Liver (tissue), 9 donors: ENCODE measurements around the gene AP5B1. TPM values are rescaled to one million over a fixed set of nuclear protein-coding genes. Genes with fewer than 3 reads are reported as not detected.
A peak's percentile ranks its signal among the peaks of the same experiment; 100 is the strongest.

Source experiments
- DNase-seq: peaks from one replicate; pipeline ENCODE4 v3.0.0-alpha.2; 2017; ENCODE audit warnings: low spot score
- H3K27ac ChIP-seq, 2 donors: one replicate each; pipeline ENCODE4 v1.7.0; 2013; ENCODE audit warnings: inconsistent platforms in 2 of 2, low read length in 2 of 2, control low read depth in 1 of 2, low read depth in 1 of 2, mild to moderate bottlenecking in 1 of 2
- H3K27me3 ChIP-seq, 4 donors: one replicate each; pipeline versions ENCODE4 v1.6.1 to v1.7.0; 2013; ENCODE audit warnings: low read length in 3 of 4, inconsistent platforms in 1 of 4, mild to moderate bottlenecking in 1 of 4, moderate library complexity in 1 of 4; ENCODE audit not compliant: control insufficient read depth in 4 of 4, insufficient read depth in 4 of 4
- H3K36me3 ChIP-seq, 4 donors: one replicate each; pipeline versions ENCODE4 v1.6.1 to v1.7.0; 2013; ENCODE audit warnings: low read length in 3 of 4, mild to moderate bottlenecking in 3 of 4, low read depth in 1 of 4, moderate library complexity in 1 of 4; ENCODE audit not compliant: control insufficient read depth in 4 of 4, insufficient read depth in 3 of 4
- H3K4me1 ChIP-seq, 4 donors: one replicate each; pipeline versions ENCODE4 v1.6.1 to v1.7.0; 2013; ENCODE audit warnings: low read length in 3 of 4, mild to moderate bottlenecking in 3 of 4, moderate library complexity in 1 of 4; ENCODE audit not compliant: control insufficient read depth in 4 of 4, insufficient read depth in 4 of 4
- H3K4me3 ChIP-seq, 3 donors: one replicate each; pipeline versions ENCODE4 v1.6.1 to v1.7.0; 2013; ENCODE audit warnings: low read length in 3 of 3, control low read depth in 1 of 3, low read depth in 1 of 3, mild to moderate bottlenecking in 1 of 3
- H3K9ac ChIP-seq, 2 donors: one replicate each; pipeline ENCODE4 v1.7.0; 2013; ENCODE audit warnings: low read length in 2 of 2, mild to moderate bottlenecking in 2 of 2, moderate library complexity in 2 of 2, control low read depth in 1 of 2, low read depth in 1 of 2
- H3K9me3 ChIP-seq, 4 donors: one replicate each; pipeline versions ENCODE4 v1.6.1 to v1.7.0; 2013; ENCODE audit warnings: low read length in 3 of 4; ENCODE audit not compliant: control insufficient read depth in 4 of 4
- FOXA1 ChIP-seq: IDR thresholded peaks from 2 replicates; pipeline ENCODE4 v1.6.1; 2016; ENCODE audit warnings: antibody characterized with exemption
- HNF4G ChIP-seq: IDR thresholded peaks from 2 replicates; pipeline ENCODE4 v1.6.1; 2016; ENCODE audit warnings: antibody characterized with exemption
- JUND ChIP-seq, 2 donors: IDR thresholded peaks; 2 replicates each; pipeline ENCODE4 v1.6.1; 2016; ENCODE audit warnings: antibody characterized with exemption in 2 of 2
- RAD21 ChIP-seq, 2 donors: IDR thresholded peaks; 2 replicates each; pipeline ENCODE4 v1.6.1; 2016; ENCODE audit warnings: antibody characterized with exemption in 2 of 2, mild to moderate bottlenecking in 2 of 2
- TAF1 ChIP-seq: conservative IDR thresholded peaks from 2 replicates; pipeline ENCODE4 v1.6.1; 2016; ENCODE audit warnings: antibody characterized with exemption, mild to moderate bottlenecking
- YY1 ChIP-seq: IDR thresholded peaks from 2 replicates; pipeline ENCODE4 v1.6.1; 2016; ENCODE audit warnings: antibody characterized with exemption, mild to moderate bottlenecking
- WGBS: extraction: QIAGEN DNeasy Blood & Tissue Kit; methylation state at CpG from one replicate; pipeline ENCODE4 v1.1.7; 2013; 5-methylcytosine and 5-hydroxymethylcytosine counted together
- polyA plus RNA-seq, 2 donors: library from polyadenylated mRNA; stranded (reverse) in 1 of 2; unstranded in 1 of 2; fragments of 200-250 nt in 1 of 2; fragments of >200 nt in 1 of 2; fragmentation: Nextera tagmentation in 1 of 2; extraction: Ambion mirVana in 1 of 2; gene quantifications; one replicate each; pipeline versions ENCODE4 v1.2.1 to v1.2.3, GENCODE V29; 2013 to 2015
- total RNA-seq, 2 donors: library from RNA; depleted of rRNA; stranded (reverse); fragments of >200 nt; gene quantifications; one replicate each; pipeline ENCODE4 v1.2.3, GENCODE V29; 2014
- TF ChIP-seq, protein P1 (sequence below): IDR thresholded peaks from 2 replicates; pipeline ENCODE4 v1.6.1; 2016; ENCODE audit warnings: antibody characterized with exemption, mild to moderate bottlenecking
- TF ChIP-seq, protein P2 (sequence below): fragments of 150-350 bp; IDR thresholded peaks from 2 replicates; pipeline ENCODE4 v1.5.1; 2017; ENCODE audit warnings: improper control_type of control experiment, low read depth, low read length; ENCODE audit not compliant: missing input control
- donor health status: healthy.
- donor health status: healthy.
- donor health status: healthy.
- donor health status: healthy.
- donor health status: healthy.

Gene AP5B1
- total and polyA plus RNA-seq, 4 donors: 2.0 to 10.8 (median 5.0) TPM

DNA sequence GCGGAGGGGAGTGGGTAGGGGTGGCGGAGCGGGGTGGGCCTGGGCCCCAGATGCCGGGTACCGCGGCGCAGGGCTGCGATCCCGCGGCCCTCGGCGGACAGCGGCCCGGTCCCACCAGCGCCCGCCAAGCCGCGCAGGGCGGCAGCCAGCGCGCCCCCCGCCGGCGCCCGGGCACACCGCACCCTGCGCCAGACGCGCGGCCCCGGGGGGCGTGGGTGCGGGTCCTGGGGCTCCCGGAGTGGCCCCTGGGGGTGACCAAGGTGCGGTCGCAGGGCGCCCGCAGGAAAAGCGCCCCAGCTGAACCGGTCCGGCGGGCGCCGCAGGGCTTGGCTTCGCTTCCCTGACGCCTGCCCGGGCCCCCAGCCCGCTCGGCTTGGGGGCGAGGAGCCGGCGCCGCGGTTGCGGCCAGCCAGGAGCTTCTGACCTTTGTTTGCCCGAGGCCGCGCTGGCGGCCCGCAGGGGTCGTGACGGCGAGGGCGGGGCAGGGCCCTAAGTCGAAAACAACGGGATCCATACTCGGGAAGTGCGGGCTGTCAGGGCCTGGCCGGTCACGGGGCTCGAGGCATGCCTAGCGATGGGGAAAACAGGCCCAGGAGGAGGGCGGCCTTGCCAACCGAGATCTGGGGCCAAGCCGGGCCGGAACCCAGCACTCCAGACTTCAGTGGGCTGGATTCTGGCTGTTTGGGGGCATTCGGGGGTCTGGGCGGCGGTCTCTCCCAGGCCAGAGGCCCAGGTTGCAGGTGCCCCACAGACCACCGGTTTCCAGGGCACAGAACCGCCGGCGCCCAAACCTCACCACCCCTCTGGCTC lies 581 bp upstream of the AP5B1 start:
- Histone ChIP-seq H3K27me3 (peaks cover 0 to 2% (median 0%) of the 10 kb centered on the region in 4 donors), H3K9ac (peak overlapping the region in 1 of 2 donors; percentile 43), H3K27ac (no peak overlapping the region), H3K36me3 (peaks cover 0 to 6% (median 0%) of the 10 kb centered on the region in 4 donors), H3K4me1 (peaks cover 4 to 23% (median 17%) of the 10 kb centered on the region in 4 donors), H3K9me3 (no peaks in the 10 kb centered on the region), H3K4me3 (peak overlapping the region in 1 of 3 donors; percentile 92)
- TF ChIP-seq, protein P1, sequence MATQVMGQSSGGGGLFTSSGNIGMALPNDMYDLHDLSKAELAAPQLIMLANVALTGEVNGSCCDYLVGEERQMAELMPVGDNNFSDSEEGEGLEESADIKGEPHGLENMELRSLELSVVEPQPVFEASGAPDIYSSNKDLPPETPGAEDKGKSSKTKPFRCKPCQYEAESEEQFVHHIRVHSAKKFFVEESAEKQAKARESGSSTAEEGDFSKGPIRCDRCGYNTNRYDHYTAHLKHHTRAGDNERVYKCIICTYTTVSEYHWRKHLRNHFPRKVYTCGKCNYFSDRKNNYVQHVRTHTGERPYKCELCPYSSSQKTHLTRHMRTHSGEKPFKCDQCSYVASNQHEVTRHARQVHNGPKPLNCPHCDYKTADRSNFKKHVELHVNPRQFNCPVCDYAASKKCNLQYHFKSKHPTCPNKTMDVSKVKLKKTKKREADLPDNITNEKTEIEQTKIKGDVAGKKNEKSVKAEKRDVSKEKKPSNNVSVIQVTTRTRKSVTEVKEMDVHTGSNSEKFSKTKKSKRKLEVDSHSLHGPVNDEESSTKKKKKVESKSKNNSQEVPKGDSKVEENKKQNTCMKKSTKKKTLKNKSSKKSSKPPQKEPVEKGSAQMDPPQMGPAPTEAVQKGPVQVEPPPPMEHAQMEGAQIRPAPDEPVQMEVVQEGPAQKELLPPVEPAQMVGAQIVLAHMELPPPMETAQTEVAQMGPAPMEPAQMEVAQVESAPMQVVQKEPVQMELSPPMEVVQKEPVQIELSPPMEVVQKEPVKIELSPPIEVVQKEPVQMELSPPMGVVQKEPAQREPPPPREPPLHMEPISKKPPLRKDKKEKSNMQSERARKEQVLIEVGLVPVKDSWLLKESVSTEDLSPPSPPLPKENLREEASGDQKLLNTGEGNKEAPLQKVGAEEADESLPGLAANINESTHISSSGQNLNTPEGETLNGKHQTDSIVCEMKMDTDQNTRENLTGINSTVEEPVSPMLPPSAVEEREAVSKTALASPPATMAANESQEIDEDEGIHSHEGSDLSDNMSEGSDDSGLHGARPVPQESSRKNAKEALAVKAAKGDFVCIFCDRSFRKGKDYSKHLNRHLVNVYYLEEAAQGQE: no peak
- TF ChIP-seq, protein P2, sequence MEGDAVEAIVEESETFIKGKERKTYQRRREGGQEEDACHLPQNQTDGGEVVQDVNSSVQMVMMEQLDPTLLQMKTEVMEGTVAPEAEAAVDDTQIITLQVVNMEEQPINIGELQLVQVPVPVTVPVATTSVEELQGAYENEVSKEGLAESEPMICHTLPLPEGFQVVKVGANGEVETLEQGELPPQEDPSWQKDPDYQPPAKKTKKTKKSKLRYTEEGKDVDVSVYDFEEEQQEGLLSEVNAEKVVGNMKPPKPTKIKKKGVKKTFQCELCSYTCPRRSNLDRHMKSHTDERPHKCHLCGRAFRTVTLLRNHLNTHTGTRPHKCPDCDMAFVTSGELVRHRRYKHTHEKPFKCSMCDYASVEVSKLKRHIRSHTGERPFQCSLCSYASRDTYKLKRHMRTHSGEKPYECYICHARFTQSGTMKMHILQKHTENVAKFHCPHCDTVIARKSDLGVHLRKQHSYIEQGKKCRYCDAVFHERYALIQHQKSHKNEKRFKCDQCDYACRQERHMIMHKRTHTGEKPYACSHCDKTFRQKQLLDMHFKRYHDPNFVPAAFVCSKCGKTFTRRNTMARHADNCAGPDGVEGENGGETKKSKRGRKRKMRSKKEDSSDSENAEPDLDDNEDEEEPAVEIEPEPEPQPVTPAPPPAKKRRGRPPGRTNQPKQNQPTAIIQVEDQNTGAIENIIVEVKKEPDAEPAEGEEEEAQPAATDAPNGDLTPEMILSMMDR: peak; percentile 25
- 14% methylated on average over 83 of the region's 83 CpGs for WGBS
- DNase-seq: no peak

DNA sequence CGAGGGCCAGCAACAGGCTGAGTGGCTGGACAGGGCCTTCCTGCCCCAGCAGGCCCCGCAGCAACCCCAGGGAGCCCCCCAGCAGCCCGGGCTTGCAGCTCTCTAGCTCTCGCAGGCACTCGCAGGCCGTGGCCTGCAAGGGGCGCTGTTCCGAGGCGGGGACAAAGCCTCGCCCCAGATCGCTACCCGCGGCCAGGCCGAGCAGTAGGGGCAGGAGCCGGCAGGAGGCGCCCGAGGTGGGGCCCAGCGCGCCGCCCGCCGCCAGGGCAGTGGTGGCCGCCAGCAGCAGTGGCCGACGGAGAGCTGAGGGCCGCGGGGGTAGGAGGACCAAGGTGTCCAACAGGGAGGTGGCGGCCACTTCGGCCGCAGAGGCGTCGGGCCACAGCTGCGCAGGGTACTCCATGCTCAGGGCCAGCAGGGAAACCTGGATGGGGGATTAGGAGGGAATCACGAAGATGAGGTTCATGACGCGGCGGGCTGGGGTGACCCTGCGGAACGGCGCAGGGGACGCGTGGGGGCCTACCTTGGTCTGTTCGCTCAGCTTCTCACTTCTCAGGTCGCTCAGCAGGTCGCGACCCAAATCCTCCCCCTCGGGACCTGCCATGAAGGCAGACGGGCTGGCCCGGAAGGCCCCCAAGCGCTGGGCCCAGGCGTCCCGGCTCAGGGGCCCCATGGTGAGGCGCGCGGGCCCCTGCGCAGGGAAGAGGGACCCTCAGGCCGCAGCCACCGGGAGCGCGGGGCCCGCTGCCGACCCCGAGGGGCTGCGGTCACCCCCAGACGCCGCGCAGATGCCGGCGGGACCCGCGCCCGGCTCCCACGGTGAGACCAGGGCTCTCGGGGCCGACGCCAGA lies 632 bp downstream of the AP5B1 start:
- peak; percentile 84 for DNase-seq
- Histone ChIP-seq H3K27me3 (no peaks in the 10 kb centered on the region), H3K4me1 (peaks cover 4 to 19% (median 18%) of the 10 kb centered on the region in 4 donors), H3K9ac (peak overlapping the region in 1 of 2 donors; percentile 86), H3K36me3 (peaks cover 0 to 6% (median 0%) of the 10 kb centered on the region in 4 donors), H3K27ac (peak overlapping the region; percentile 65 to 75), H3K4me3 (peak overlapping the region; percentile 63 to 92 (median 69)), H3K9me3 (no peaks in the 10 kb centered on the region)
- WGBS: 5% methylated on average over 76 of the region's 76 CpGs
- TF ChIP-seq, protein P2: peak; percentile 78
- TF ChIP-seq HNF4G (no peak), JUND (IDR thresholded peaks at IDR 0.05) (no peak), TAF1 (no peak), FOXA1 (no peak), YY1 (no peak), RAD21 (IDR thresholded peaks at IDR 0.05) (peak; percentile 61 to 75)
